Smooth muscle cell (in vitro differentiated cells): ENCODE measurements around the gene LTC4S. TPM values are rescaled to one million over a fixed set of nuclear protein-coding genes. Genes with fewer than 3 reads are reported as not detected.
"Not testable (repeated sequence)": the region's sequence is repeated elsewhere in the genome, so short reads cannot be mapped to it uniquely, and the experiment has no call there.

Experiments
- DNase-seq: peaks from one replicate; lab custom pipeline; 2025; ENCODE audit not compliant: unreplicated experiment; lab: John Stamatoyannopoulos, UW
- H2AFZ ChIP-seq: fragments of 200-600 bp; sonication (generic); 2 replicates; pipeline ENCODE4 v1.6.0; 2016; ENCODE audit warnings: antibody characterized with exemption, low read depth, mild to moderate bottlenecking
- H3F3A ChIP-seq: fragments of 200-600 bp; sonication (generic); 2 replicates; pipeline ENCODE4 v1.6.0; 2017; ENCODE audit warnings: antibody characterized with exemption, low read depth
- H3K27ac ChIP-seq: fragments of 200-600 bp; sonication (generic); 2 replicates; pipeline ENCODE4 v1.5.1; 2016; ENCODE audit warnings: low read depth, mild to moderate bottlenecking
- H3K27me3 ChIP-seq: fragments of 200-600 bp; sonication (generic); 2 replicates; pipeline ENCODE4 v1.6.1; 2016; ENCODE audit warnings: low read depth, mild to moderate bottlenecking
- H3K36me3 ChIP-seq: fragments of 200-600 bp; sonication (generic); 2 replicates; pipeline ENCODE4 v1.5.1; 2016; ENCODE audit warnings: low read depth
- H3K4me1 ChIP-seq: fragments of 200-600 bp; sonication (generic); 2 replicates; pipeline ENCODE4 v1.5.1; 2016; ENCODE audit warnings: low read depth
- H3K4me2 ChIP-seq: fragments of 200-600 bp; sonication (generic); 2 replicates; pipeline ENCODE4 v1.6.0; 2016; ENCODE audit warnings: mild to moderate bottlenecking
- H3K4me3 ChIP-seq: fragments of 200-600 bp; sonication (generic); 2 replicates; pipeline ENCODE4 v1.5.1; 2016; ENCODE audit warnings: mild to moderate bottlenecking
- H3K79me2 ChIP-seq: fragments of 200-600 bp; sonication (generic); 2 replicates; pipeline ENCODE4 v1.6.0; 2016; ENCODE audit warnings: low read depth, mild to moderate bottlenecking
- H3K9ac ChIP-seq: fragments of 200-600 bp; sonication (generic); 2 replicates; pipeline ENCODE4 v1.6.0; 2016; ENCODE audit warnings: low read depth
- H3K9me3 ChIP-seq: fragments of 200-600 bp; sonication (generic); replicated peaks from 2 replicates; pipeline ENCODE4 v1.5.1; 2016; ENCODE audit warnings: low read depth
- H4K20me1 ChIP-seq: fragments of 200-600 bp; sonication (generic); 2 replicates; pipeline ENCODE4 v1.6.0; 2016; ENCODE audit warnings: low read depth
- WGBS: methylation state at CpG from one replicate; pipeline ENCODE4 v1.1.7; 2016; ENCODE audit warnings: low lambda C conversion rate; 5-methylcytosine and 5-hydroxymethylcytosine counted together
- polyA plus RNA-seq: library from polyadenylated mRNA; unstranded; fragments of >200 nt; fragmentation: Nextera tagmentation; extraction: Ambion mirVana; gene quantifications from 2 replicates; pipeline ENCODE4 v1.2.1, GENCODE V29; 2016
- total RNA-seq: library from RNA; depleted of rRNA; stranded (reverse); fragments of >200 nt; gene quantifications from 2 replicates; pipeline ENCODE4 v1.2.3, GENCODE V29; 2014
- TF ChIP-seq, protein P1 (sequence below): fragments of 200-600 bp; sonication (generic); IDR thresholded peaks from 2 replicates; pipeline ENCODE4 v1.5.1; 2017; ENCODE audit warnings: borderline replicate concordance, mild to moderate bottlenecking, antibody characterized with exemption; ENCODE audit not compliant: insufficient read depth, poor library complexity, severe bottlenecking

Gene LTC4S, protein sequence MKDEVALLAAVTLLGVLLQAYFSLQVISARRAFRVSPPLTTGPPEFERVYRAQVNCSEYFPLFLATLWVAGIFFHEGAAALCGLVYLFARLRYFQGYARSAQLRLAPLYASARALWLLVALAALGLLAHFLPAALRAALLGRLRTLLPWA
- not detected in 2 replicates for total RNA-seq
- 0.83 TPM in 1 of 2 replicates, not detected in the other for polyA plus RNA-seq

DNA sequence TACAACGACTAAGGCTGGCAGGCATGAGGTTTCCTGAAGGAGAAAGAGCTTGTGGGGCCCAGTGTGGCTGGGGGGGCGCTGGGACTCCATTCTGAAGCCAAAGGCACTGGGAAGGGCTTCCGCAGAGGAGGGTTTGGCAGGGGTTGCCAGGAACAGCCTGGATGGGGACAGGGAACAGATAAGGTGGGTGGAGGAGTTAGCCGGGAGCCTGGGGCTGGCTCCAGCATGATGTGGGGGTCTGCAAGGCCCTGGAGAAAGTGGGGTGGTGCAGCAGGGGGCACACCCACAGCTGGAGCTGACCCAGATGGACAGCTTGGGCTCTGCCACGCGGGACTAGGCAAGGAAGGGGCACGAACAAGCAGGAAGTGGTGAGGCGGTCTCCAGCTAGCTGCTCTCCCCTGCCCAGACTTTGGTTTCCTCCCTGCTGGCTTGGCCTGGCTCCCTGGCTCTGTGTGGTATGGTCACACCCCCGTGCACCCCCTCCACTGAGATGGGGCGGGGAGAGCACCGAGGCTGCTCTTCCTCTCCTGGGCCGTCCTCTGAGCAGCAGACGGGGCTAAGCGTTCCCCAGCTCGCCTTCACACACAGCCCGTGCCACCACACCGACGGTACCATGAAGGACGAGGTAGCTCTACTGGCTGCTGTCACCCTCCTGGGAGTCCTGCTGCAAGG lies at the start of gene LTC4S:
Gene LTC4S, plus strand, starts transcription at position 519 of the 672 bp plus-strand sequence. Its CDS starts 95 bp downstream, at position 614.
- Histone ChIP-seq H3K27ac (no peak within 1 kb of the TSS), H2AFZ (no peak within 1 kb of the TSS), H3K27me3 (no peaks in the 10 kb centered on the region), H3K4me2 (no peak within 1 kb of the TSS), H3F3A (no peaks in the 10 kb centered on the region), H3K36me3 (no peaks in the 10 kb centered on the region), H3K9ac (no peak within 1 kb of the TSS), H4K20me1 (no peaks in the 10 kb centered on the region), H3K79me2 (no peaks in the 10 kb centered on the region), H3K4me1 (peaks cover 4% of the 10 kb centered on the region), H3K9me3 (no peaks in the 10 kb centered on the region), H3K4me3 (no peak within 1 kb of the TSS)
- no peak for DNase-seq
- TF ChIP-seq, protein P1, sequence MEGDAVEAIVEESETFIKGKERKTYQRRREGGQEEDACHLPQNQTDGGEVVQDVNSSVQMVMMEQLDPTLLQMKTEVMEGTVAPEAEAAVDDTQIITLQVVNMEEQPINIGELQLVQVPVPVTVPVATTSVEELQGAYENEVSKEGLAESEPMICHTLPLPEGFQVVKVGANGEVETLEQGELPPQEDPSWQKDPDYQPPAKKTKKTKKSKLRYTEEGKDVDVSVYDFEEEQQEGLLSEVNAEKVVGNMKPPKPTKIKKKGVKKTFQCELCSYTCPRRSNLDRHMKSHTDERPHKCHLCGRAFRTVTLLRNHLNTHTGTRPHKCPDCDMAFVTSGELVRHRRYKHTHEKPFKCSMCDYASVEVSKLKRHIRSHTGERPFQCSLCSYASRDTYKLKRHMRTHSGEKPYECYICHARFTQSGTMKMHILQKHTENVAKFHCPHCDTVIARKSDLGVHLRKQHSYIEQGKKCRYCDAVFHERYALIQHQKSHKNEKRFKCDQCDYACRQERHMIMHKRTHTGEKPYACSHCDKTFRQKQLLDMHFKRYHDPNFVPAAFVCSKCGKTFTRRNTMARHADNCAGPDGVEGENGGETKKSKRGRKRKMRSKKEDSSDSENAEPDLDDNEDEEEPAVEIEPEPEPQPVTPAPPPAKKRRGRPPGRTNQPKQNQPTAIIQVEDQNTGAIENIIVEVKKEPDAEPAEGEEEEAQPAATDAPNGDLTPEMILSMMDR: no peak
- 91% methylated on average over 18 of the region's 19 CpGs for WGBS

DNA sequence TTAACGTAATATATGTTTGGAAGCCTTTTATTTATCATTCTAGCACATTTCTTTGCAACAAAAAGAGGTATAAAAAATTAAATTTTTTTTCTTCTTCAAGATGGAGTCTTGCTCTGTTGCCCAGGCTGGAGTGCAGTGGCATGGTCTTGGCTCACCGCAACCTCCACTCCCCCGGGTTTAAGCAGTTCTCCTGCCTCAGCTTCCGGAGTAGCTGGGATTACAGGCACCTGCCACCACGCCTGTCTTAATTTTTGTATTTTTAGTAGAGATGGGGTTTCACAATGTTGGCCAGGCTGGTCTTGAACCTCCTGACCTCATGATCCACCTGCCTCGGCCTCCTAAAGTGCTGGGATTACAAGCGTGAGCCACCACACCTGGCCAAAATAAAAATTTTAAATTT lies 49.7 kb upstream of the LTC4S start:
- H3K27me3 ChIP-seq, H2AFZ ChIP-seq, H3K9me3 ChIP-seq, H3K9ac ChIP-seq, H3K4me2 ChIP-seq, H3F3A ChIP-seq, DNase-seq, H3K4me3 ChIP-seq, H3K27ac ChIP-seq, H3K36me3 ChIP-seq, H3K4me1 ChIP-seq: not testable (repeated sequence)
- peaks cover 98% of the 10 kb centered on the region for H3K79me2 ChIP-seq
- 96% methylated on average over 7 of the region's 7 CpGs for WGBS
- peaks cover 93% of the 10 kb centered on the region for H4K20me1 ChIP-seq

DNA sequence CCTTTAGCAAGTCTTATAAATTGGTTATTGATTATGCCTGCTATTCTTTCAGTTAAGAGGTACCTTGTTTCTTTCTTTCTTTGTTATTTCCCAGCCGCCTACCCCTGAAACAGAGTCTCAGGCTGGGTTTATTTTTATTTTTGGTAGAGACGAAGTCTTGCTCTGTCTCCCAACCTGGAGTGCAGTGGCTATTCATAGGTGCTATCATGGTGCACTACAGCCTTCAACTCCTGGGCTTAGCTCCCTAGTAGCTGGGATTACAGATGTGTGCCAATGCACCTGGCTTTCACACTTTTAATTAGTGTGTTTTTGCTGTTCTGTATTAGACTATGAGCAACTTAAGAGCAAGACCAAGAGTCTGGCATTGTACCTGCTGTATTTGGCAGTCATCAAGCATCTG lies 46.9 kb upstream of the LTC4S start:
- Histone ChIP-seq H3K9ac (no peak overlapping the region), H3K4me2 (no peak overlapping the region), H3K27me3 (no peaks in the 10 kb centered on the region), H3K9me3 (no peaks in the 10 kb centered on the region), H3K36me3 (no peaks in the 10 kb centered on the region), H3K27ac (no peak overlapping the region), H2AFZ (no peak overlapping the region), H4K20me1 (peaks cover 93% of the 10 kb centered on the region), H3F3A (no peaks in the 10 kb centered on the region), H3K4me1 (no peaks in the 10 kb centered on the region), H3K4me3 (no peak overlapping the region), H3K79me2 (peaks cover 98% of the 10 kb centered on the region)
- 95% methylated on average over 2 of the region's 2 CpGs for WGBS
- TF ChIP-seq, protein P1: no peak
- DNase-seq: no peak

DNA sequence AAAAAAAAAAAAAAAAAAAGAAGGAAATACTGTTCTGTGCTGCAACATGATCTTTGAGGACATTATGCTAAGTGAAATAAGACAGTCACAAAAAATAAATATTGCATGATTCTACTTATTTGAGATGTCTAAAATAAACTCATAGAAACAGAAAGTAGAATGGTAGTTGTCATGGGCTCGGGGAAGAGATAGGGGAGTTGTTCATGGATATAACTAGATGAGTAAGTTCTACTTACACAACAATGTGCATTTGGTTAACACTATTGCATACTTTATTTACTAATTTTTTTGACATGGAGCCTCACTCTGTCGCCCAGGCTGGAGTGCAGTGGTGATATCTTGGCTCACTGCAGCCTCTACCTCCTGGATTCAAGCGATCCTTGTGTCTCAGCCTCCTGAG lies 46.0 kb upstream of the LTC4S start:
- WGBS: 95% methylated on average over 3 of the region's 3 CpGs
- Histone ChIP-seq H3K4me1 (no peaks in the 10 kb centered on the region), H3K27ac (no peak overlapping the region), H3K27me3 (no peaks in the 10 kb centered on the region), H3K9ac (no peak overlapping the region), H3K79me2 (peaks cover 96% of the 10 kb centered on the region), H2AFZ (no peak overlapping the region), H3K4me3 (no peak overlapping the region), H3F3A (no peaks in the 10 kb centered on the region), H3K4me2 (no peak overlapping the region), H3K9me3 (no peaks in the 10 kb centered on the region), H3K36me3 (no peaks in the 10 kb centered on the region), H4K20me1 (peaks cover 92% of the 10 kb centered on the region)
- DNase-seq: no peak
- TF ChIP-seq, protein P1: no peak
